ENCODE results near the gene TTLL9. TPM values are rescaled to one million over a fixed set of nuclear protein-coding genes. Genes with fewer than 3 reads are reported as not detected.

The TTLL9 gene
- total and polyA plus RNA-seq, 4 donors = 0.06 to 0.08 TPM; not detected in 2

DNA sequence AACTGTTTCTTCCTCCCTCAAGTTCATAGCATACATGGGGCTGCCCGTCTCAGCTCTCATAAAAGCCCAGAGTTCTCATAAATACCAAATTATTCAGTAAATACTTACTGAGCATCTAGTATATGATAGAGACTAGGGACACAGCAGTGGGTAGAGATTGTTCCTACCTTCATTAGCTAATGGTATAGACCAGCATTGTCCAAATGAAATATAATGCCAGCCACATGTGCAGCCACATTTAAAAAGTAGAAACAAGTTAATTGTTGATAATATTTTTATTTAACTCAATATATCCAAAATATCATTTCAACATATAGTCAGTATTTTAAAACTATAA lies 1.2 kb downstream of the TTLL9 start:
- H3K4me3 ChIP-seq (ENCODE audit: low read depth in 1 of 3, low read length in 3 of 3) = no peak overlapping the region
- no peaks in the 10 kb centered on the region for H3K36me3 ChIP-seq (ENCODE audit: control insufficient read depth in 4 of 4, insufficient read depth in 3 of 4, low read depth in 1 of 4, low read length in 3 of 4)
- TF ChIP-seq RXRA (IDR thresholded peaks at IDR 0.05) (no peak), EGR1 (IDR thresholded peaks at IDR 0.05; ENCODE audit: low read depth in 2 of 2) (no peak), FOXA2 (IDR thresholded peaks at IDR 0.05) (no peak), NR2F2 (IDR thresholded peaks at IDR 0.05) (no peak), JUND (IDR thresholded peaks at IDR 0.05) (no peak), HNF4A (conservative IDR thresholded peaks at IDR 0.05) (no peak), HNF4G (IDR thresholded peaks at IDR 0.05) (no peak), RAD21 (IDR thresholded peaks at IDR 0.05) (no peak), GABPA (IDR thresholded peaks at IDR 0.05 in 1 of 2, conservative IDR thresholded peaks at IDR 0.05 in 1 of 2) (no peak), SP1 (IDR thresholded peaks at IDR 0.05) (no peak), FOXA1 (IDR thresholded peaks at IDR 0.05) (no peak), ATF3 (IDR thresholded peaks at IDR 0.05) (no peak), REST (IDR thresholded peaks at IDR 0.05) (no peak), YY1 (IDR thresholded peaks at IDR 0.05) (no peak), TAF1 (conservative IDR thresholded peaks at IDR 0.05) (no peak)
- TF ChIP-seq, protein P1, sequence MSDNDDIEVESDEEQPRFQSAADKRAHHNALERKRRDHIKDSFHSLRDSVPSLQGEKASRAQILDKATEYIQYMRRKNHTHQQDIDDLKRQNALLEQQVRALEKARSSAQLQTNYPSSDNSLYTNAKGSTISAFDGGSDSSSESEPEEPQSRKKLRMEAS (IDR thresholded peaks at IDR 0.05) = no peak
- TF ChIP-seq, protein P2, sequence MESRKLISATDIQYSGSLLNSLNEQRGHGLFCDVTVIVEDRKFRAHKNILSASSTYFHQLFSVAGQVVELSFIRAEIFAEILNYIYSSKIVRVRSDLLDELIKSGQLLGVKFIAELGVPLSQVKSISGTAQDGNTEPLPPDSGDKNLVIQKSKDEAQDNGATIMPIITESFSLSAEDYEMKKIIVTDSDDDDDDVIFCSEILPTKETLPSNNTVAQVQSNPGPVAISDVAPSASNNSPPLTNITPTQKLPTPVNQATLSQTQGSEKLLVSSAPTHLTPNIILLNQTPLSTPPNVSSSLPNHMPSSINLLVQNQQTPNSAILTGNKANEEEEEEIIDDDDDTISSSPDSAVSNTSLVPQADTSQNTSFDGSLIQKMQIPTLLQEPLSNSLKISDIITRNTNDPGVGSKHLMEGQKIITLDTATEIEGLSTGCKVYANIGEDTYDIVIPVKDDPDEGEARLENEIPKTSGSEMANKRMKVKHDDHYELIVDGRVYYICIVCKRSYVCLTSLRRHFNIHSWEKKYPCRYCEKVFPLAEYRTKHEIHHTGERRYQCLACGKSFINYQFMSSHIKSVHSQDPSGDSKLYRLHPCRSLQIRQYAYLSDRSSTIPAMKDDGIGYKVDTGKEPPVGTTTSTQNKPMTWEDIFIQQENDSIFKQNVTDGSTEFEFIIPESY (IDR thresholded peaks at IDR 0.05) = no peak
- TF ChIP-seq, protein P3, sequence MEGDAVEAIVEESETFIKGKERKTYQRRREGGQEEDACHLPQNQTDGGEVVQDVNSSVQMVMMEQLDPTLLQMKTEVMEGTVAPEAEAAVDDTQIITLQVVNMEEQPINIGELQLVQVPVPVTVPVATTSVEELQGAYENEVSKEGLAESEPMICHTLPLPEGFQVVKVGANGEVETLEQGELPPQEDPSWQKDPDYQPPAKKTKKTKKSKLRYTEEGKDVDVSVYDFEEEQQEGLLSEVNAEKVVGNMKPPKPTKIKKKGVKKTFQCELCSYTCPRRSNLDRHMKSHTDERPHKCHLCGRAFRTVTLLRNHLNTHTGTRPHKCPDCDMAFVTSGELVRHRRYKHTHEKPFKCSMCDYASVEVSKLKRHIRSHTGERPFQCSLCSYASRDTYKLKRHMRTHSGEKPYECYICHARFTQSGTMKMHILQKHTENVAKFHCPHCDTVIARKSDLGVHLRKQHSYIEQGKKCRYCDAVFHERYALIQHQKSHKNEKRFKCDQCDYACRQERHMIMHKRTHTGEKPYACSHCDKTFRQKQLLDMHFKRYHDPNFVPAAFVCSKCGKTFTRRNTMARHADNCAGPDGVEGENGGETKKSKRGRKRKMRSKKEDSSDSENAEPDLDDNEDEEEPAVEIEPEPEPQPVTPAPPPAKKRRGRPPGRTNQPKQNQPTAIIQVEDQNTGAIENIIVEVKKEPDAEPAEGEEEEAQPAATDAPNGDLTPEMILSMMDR (IDR thresholded peaks at IDR 0.05; ENCODE audit: low read depth, low read length, missing input control) = no peak
- H3K9me3 ChIP-seq (ENCODE audit: control insufficient read depth in 4 of 4, low read length in 3 of 4) = no peaks in the 10 kb centered on the region
- 93% methylated on average over 1 of the region's 1 CpG for WGBS
- peaks cover 0 to 2% (median 0%) of the 10 kb centered on the region in 4 donors for H3K27me3 ChIP-seq (ENCODE audit: control insufficient read depth in 4 of 4, insufficient read depth in 4 of 4, low read length in 3 of 4)
- DNase-seq (ENCODE audit: low spot score) = no peak
- H3K9ac ChIP-seq (ENCODE audit: low read depth in 1 of 2, low read length in 2 of 2) = no peak overlapping the region
- H3K27ac ChIP-seq (ENCODE audit: low read depth in 1 of 2, low read length in 2 of 2) = no peak overlapping the region
- H3K4me1 ChIP-seq (ENCODE audit: control insufficient read depth in 4 of 4, insufficient read depth in 4 of 4, low read length in 3 of 4) = peaks cover 3 to 9% (median 6%) of the 10 kb centered on the region in 4 donors
